Kidney tubule cell (primary cell): ENCODE data around the gene ABLIM3.
A peak's percentile ranks its signal among the peaks of the same experiment; 100 is the strongest.
"Not testable (repeated sequence)": the region's sequence is repeated elsewhere in the genome, so short reads cannot be mapped to it uniquely, and the experiment has no call there.

ENCODE experiments used
- DNase-seq: peaks from one replicate; pipeline ENCODE4 v3.0.0-alpha.2; 2018; ENCODE audit warnings: low spot score

The ABLIM3 gene

DNA sequence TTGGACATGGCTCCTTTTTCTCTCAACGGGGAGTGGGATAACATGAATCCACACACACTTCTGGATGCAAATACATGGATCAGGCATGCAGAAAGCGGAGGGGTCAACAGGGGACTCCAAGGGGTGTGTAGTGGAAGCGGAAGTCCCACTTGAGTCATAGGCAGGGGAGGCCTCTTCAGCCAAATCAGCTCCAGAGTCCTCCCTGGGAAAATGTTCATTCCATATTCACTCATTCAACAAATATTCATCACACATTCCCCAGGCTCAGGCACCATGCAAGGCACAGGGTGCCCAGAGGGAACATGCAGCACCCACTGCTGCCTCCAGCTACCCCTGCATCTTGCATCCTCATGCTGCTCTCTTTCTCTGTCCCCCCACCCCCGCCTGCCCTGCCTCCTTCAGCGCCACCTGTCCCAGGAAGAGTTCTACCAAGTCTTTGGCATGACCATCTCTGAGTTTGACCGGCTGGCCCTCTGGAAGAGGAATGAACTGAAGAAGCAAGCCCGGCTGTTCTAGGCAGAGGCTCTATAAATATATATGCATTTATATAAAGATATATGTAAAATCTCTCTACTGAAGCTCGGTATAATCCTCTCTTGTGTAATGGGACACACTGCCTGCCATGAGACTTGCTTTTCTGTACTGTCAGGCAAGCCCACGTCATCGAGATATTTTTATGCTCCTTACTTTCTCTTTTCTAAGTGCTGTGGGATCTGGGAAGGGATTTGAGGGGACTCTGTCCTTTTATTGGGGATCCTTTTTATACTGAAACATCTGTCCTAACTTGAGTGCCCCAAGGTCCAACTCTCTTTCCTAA, 116.8 kb downstream of the ABLIM3 start:
- DNase-seq: peak; percentile 97

DNA sequence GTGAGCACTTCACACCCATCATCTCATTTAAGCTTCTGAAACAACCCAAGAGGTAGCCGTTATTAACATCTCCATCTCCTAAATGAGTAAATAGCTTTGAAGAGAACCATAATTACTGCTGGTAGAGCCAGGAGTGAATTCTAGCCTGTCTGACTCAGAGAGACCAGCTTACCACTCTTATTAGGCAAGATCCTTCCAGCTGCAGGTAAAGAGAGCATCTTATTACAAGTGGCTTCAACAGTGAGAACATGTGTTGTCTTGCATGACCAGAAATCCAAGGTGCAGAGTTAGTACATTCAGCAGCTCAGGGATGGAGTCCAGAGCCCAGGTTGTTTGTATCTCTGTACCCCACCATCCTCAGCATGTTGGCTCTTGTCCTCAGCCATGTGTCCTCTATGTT, 119.5 kb downstream of the ABLIM3 start:
- no peak for DNase-seq

DNA sequence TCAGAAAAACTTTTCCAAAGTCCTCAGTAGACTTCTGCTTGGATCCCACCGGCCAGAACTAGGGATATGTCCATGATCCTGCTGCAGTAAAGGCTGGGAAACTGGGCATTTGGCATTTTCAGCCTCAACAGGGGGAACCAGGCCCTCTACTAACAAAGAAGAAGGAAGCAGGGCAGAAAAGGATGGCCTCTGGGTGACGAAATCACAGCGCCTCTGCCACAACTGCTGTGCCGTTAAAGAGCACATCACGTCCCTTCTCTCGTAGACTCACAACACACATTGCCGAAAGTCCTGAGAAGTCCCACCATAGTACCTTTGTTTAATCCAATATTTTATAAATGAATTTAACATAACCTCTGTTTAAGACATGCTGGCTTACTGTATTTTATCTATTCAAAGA, 120.0 kb downstream of the ABLIM3 start:
- no peak for DNase-seq

DNA sequence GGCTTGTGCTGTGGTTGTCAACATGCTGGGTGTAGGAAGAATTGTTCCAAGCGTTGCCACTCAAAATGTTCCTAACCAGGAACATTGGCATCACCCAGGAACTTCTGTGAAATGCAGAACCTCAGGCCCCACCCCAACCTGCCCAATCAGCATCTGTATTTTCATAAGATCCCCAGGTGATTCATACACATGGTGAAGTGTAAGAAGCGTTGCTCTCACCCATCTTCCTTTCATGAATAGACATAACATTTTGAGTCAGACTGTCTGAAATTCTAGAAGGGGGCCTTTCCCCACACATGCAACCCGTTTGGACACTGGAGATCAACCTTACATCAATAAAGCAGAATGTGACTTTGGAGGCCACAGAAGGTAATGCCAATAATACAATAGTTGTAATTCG, 121.0 kb downstream of the ABLIM3 start:
- DNase-seq: no peak

DNA sequence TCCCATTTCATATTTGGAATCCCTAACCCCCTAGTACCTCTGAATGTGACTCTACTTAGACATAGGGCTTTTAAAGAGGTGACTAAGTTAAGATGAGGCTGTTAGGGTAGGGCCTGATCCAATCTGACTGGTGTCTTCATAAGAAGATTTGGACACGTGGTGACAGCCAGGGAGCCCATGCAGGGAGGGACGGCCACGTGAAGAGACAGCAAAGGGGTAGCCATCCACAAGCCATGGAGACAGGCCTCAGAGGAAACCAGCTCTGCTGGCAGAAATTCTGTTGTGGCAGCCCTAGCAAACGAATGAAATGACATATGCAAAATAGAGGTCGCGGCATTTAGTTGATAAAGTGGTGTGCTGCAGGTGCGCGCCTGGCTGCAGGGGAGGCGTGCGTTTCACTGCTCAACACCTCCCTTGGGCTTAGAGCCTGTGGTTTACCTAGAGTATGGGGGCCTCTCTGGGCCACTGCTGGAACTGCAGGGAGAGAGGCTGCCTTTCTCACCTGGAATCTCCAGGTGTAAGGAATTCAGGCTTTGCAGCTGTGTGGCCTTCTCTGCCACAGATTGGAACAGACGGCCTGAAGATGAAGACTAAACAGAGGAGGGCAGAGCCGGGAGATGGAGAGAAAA, 123.3 kb downstream of the ABLIM3 start:
- DNase-seq: peak; percentile 75

DNA sequence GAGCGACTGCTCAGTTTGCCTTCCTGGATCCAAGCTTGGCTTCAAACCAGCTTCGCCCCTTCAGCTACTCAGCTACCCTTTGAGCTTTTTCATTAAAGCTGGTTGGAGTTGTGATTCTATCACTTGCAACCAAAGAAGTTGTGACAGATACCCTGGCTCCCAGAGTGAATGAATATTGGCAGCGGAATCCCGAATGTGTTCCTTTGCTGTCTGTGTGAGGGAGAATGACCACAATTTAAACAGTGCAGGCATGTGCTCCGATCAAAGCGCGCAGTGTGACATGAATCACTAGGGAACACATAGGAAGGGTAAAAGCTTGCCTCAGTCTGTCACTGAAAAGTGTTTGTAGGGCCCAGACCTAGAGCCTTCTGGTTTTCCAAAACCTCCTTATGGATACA, 123.8 kb downstream of the ABLIM3 start:
- no peak for DNase-seq

DNA sequence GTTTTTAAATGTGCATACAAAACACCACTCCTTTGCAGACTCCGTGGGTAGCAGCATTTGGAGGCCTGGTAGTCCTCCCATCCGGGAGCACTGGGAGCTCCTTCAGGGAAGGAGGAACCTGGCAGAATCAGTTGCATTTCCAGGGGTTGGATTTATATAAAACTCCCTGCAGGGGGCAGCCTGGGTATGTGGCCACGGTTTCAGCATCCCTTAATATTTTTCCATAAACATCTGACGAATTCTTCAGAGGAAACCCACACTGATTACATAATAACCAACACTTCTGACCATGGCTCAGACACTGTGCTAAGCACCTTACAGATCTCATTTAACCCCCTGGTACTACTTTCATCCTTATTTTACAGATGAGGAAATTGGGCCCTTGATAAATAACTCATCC, 124.3 kb downstream of the ABLIM3 start:
- DNase-seq: peak; percentile 30

DNA sequence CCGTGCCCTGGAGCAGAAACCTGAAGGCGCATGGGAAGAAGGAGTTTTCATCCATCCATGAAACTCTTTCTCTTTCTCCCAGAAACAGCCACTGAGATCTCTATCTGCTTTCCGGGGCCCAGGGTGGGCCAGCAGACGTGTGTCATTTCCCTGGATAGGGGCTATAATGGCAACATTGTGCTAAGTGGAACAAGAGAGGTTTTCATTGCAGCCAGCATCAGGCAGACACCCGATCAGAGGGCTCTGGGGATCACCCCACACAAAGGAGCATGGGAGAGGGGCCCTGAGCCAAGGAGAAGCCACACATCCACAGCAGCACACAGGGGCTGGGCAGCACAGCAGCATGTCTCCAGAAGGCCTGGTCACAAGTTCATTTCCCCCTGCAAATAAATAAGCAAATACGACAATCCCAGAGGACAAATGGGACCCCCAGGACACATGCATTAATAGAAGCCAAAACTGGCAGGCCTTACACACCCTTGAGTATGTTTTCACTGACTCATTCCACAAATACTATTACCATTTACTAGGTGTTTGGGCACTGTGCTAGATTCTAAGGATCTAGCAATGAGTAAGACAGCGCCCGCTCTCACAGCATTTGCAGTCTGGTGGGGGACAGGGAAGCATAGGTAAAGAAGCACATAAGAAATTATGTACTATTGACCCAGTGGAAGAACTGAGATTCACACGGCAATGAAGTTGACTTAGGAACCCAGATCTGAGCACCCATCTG, 126.1 kb downstream of the ABLIM3 start:
- DNase-seq: no peak

DNA sequence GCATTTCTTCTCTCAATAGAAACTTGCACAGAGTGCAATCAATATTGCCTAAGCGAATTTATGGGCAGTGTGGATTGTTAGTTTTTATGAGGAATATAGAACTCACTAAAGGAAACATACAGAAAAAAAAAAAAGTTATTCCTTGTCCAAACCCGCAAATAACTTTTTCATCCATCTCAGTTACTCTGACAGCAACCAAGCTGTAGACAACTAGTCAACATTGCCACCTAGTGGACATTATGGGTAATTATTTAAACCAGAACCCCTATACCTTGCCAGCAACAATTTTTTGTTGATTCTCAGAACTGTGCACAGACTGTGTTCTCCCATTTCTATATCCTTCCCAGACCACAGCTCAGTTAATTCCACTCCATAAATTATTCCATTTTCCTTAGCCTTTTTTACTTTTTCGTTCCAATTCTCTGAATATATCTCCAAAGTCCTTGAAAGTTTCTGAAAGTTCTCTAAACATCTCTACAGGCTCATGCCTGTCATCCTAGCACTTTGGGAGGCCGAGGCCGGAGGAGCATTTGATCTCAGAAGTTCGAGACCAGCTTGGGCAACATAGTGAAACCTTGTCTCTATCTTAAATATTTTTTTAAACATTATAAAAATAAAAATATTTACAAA, 127.8 kb downstream of the ABLIM3 start:
- DNase-seq: peak; percentile 76

DNA sequence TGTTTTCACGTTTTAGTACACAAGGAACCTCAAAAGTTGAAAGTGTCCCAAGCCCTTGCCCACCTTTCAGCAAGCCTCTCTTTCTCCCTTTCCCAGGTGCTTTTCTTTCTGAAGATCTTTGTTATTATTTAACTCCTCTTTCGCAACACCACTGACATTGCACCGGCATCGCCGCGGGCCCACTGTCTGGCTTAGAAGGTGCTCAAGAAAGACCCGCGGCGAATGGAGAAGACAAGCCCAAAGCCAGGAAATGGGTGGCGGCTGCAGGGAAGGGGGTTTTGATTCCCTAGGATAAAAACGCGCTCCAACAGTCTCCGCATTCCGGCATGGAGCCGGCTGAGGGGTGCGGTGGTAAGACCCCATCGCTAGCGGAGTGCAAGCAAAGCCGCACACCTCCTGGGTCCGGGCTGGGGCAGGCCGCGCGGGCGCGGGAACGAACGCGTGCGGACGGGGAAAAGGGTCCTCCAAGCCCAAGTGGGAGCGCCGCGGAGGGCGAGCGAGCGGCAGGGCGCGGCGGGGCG, 130.0 kb downstream of the ABLIM3 start:
- DNase-seq: no peak

DNA sequence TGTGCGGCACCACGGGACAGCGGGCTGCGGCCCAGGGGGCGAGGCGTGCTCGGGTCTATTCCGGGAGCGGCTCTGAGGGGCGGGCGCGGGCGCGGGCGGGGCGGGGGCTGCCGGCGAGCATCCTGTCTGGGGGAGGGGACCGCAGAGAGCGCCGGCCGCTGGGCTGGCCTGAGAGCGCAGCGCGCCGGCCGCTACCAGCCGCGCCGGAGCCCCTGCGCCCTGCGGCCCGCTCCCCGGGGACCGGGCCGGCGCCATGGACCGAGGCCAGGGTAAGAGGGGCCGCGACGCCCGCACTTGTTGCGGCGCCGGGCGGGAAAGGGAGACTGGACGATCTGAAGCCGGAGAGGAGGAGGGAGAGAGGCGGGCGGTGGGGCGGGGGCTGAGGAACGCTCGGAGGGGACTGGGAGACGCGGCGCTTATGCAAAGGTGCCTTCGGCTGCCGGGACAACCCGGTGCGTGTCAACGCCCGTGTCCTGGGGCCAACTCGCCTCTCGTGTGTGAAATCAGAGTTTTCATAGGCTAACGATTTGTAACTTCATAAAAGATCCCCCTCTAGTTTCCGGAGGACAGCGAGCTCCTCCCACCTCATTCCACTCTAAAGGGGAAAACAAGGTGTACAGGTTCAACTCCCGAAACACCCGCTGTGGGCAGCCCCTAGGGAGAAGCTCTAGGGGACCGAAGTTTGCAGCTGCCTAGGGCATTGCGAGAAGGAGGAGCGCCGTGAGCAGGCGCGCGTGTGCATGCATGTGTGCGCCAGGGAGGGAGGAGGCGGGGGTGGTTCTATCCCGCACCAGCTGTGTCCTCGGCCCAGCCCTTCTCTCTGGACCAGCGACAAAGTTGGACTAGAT, 130.6 kb downstream of the ABLIM3 start, which contains the start of gene AFAP1L1:
Gene AFAP1L1, plus strand, starts transcription at position 144 of the 848 bp plus-strand sequence. Its CDS starts 110 bp downstream, at position 254.
- DNase-seq: peak; percentile 66

DNA sequence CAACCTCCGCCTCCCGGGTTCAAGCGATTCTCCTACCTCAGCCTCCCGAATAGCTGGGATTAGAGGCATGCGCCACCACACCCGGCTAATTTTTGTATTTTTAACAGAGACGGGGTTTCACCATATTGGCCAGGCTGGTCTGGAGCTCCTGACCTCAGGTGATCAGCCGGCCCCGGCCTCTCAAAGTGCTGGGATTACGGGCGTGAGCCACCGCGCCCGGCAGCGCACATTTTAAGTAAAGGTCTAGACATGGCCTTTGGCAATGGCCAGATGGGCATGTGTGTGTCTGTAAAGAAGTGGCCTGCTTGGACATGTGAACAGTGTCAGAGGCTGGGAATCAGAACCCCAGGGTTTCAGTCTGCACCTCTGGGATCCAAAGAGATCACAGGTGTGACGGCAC, 131.5 kb downstream of the ABLIM3 start:
- not testable (repeated sequence) for DNase-seq

DNA sequence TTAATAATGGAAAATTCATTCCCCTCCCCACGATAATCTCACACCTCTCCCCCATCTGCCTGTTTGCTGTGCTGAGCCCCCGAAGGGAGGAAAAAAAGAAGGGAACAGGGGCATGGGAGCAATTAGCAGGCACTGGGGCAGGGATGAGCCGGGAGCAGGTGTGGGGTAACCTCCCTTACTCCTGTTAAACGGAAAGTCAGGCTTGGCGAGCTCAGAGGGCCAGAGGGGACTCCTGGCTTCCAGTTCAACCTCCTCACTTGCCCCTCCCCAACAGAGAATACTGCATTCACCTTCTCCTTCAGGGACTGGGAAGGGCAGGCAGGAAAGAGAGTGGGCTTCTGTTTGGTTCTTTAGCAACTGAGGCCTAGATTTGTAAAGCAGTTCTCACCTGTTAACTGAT, 131.9 kb downstream of the ABLIM3 start:
- DNase-seq: no peak

DNA sequence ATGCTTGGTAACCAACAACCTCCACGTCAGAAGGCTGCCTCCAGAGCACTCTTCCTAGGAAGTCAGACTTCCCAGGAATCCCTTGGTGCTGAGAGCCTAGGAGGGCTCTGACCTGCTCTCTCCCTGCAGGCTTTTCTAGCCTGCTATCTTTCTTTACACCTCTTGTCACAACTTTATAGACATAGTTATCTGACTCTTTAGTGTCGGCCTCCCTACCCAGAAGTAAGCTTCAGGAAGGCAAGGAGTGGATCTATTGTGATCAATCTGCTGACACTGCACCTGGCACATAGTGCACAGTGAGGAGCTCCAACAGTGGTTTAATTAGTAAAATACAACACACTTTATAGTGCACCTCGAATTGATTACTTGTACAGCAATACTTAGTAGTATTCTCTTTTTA, 132.7 kb downstream of the ABLIM3 start:
- no peak for DNase-seq

DNA sequence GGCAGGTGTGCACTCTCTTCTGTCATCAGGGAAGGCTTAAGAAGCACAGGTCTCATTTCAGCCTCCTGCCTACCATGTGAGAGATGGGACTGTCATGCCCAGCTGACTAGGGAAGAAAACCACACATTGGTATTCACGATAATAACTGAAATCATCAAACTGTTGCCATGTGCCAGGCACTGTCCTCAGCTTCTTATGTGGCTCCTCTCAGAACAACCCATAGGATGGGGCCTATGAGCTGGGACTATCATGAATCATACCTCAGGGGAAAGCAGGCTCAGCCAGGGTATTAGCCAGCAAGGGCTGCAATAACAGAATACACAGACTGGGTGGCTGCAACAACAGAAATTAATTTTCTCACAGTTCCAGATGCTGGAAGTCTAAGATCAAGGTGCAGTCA, 133.6 kb downstream of the ABLIM3 start:
- DNase-seq: peak; percentile 60

DNA sequence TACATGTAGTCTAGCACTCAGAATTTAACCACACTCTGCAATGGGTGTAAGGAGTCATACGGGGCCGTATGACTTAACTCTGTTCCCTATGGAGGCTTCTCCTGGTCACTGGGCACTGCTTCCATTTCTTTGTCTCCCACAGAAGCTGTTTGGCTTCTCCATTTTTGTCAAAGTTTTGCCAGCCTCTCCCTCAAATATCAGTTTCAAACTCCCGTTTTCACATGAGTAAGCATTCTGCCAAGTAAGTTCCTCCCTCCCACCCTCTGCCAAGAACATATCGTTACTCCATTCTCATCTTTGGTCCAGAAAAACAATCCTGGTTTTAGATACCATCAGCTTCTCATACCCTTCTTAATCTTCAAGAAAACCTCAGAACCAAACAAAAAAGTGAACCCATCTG, 136.5 kb downstream of the ABLIM3 start:
- no peak for DNase-seq

DNA sequence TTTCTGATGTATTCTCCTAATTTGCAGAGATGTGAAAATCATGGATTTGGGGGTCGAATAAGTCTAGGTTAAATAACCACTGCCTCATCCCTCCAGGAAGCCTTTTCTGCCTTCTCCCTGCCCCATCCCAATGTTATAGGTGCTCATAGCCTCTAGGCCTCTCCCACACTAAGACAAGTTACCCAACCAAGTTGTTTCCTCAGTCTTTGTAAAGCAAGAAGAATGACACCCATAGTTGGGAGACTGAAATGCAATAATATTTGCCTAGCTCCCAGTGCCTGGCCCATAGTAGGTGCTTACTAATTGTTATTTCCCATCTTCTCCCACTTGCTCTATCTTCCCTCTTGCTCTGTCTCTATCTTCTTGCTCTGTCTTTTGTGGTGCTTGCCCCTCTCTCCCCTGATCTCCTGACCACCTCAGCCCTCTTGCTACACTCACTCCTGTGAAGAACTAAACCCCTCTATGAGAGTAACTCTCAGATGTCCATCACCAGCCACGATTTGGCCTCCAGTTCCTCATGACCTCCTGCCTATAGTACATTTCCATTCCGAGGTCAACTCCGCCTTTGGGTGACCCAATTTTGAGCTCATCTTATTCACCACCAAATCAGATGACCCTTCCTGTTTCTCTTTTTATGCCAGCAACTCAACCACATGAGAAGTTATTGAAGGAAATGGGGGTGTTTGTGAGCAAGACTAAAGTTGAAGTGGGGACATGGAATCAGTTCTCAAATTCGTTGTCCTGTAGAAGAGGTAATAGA, 137.3 kb downstream of the ABLIM3 start:
- DNase-seq: no peak

DNA sequence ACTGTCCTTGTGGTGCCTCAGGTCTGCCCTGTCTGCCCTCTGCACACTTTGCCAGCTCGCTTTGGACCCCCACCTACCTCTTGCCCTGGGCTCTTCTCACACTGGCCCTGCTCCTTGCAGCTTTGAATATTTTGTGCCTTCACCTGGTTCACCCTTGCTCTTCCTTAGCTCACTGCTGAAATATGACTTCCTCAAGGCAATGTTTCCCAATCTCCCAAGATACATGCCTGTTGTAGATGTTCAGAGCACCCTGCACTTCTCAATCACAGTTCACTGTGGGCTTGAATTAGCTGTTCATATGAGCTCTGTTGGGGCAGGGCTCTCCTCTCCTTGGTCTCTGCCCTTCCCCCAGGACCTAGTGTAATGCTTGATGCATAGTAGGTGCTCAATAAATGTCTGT, 138.4 kb downstream of the ABLIM3 start:
- no peak for DNase-seq

DNA sequence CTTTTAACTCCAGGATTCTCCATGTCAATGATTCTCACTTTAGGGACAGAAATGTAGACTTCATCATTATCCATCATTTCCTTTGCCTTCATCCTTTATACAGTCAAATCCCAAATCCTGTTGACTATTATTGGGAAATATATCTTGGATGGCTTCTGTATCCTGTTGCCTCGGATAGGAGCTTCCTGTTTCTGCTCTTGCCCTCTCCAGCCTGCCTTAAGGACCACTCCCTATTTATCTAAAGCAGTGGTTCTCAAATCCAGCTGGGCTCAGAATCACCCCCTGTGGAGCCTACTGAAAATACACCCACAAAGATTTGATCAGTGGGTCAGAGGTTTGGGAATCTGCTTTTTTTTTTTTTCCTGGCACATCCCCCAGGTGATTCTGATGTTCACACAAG, 138.8 kb downstream of the ABLIM3 start:
- DNase-seq: no peak

DNA sequence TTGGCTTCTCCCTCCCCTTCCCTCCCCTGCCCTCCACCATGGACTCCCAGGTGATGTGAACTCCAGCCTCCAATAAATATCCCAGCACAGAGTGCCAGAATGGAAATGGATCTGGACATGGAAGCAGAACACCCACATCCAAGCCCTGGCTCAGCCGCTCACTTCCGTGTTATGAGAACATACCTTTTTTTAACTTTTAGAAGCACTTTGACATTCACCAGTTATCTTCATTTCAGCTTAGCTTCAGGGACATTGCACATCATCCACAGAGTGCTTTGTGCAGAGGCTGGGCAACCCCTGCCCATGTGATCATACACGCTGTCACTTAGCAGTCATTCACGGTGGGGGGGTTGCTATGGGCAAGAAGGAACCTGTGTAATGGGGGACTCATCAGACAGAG, 139.5 kb downstream of the ABLIM3 start:
- no peak for DNase-seq
